K562 (cell line): ENCODE results near the gene MED12.

Experiments
- BCLAF1 ChIP-seq, 2 experiments: fragments of 450-650 bp in 1 of 2; IDR thresholded peaks; 2 replicates each; pipeline ENCODE4 v1.6.1; 2011 to 2017; ENCODE audit warnings: low read depth in 2 of 2, antibody characterized with exemption in 1 of 2, borderline replicate concordance in 1 of 2, low read length in 1 of 2, mild to moderate bottlenecking in 1 of 2, mixed read lengths in 1 of 2; ENCODE audit not compliant: control insufficient read depth in 1 of 2
- CTCF ChIP-seq, 3 experiments: IDR thresholded peaks in 2 of 3; conservative IDR thresholded peaks in 1 of 3; 2 replicates each; pipeline ENCODE4 v1.5.1; 2011 to 2012; ENCODE audit warnings: low read length in 3 of 3, mild to moderate bottlenecking in 3 of 3, control low read depth in 2 of 3, improper control_type of control experiment in 1 of 3, inconsistent platforms in 1 of 3, low read depth in 1 of 3, mixed read lengths in 1 of 3, moderate library complexity in 1 of 3; ENCODE audit not compliant: insufficient read depth in 2 of 3
- EGR1 ChIP-seq: fragments of 450-650 bp; conservative IDR thresholded peaks from 2 replicates; pipeline ENCODE4 v1.6.1; 2017; ENCODE audit warnings: mild to moderate bottlenecking
- FOXJ3 ChIP-seq: sonication (generic); formaldehyde crosslinking; IDR thresholded peaks from 2 replicates; pipeline ENCODE4 v1.4.0; 2020; ENCODE audit warnings: mild to moderate bottlenecking, missing genetic modification reagents
- IFI16 ChIP-seq: fragments of 250-450 bp; sonication (Bioruptor Pico); IDR thresholded peaks from 2 replicates; pipeline ENCODE4 v2.1.2; 2022; ENCODE audit warnings: mild to moderate bottlenecking, inconsistent platforms
- KLF16 ChIP-seq: IDR thresholded peaks from 2 replicates; pipeline ENCODE4 v1.6.1; 2016; ENCODE audit warnings: antibody characterized with exemption
- NR0B1 ChIP-seq: fragments of 450-650 bp; IDR thresholded peaks from one replicate; pipeline ENCODE4 v1.6.1; 2018; ENCODE audit warnings: mild to moderate bottlenecking, moderate library complexity; ENCODE audit not compliant: partially characterized antibody
- PHB ChIP-seq: fragments of 250-450 bp; sonication (Bioruptor Pico); IDR thresholded peaks from 2 replicates; pipeline ENCODE4 v1.5.0; 2021
- SAP30 ChIP-seq: fragments of 200-600 bp; sonication (generic); IDR thresholded peaks from 2 replicates; pipeline ENCODE4 v1.6.1; 2012; ENCODE audit warnings: borderline replicate concordance, low read depth, mild to moderate bottlenecking, moderate library complexity, low read length, control low read depth, inconsistent platforms; ENCODE audit not compliant: insufficient read depth, poor library complexity, severe bottlenecking
- SIN3B ChIP-seq: fragments of 450-650 bp; IDR thresholded peaks from 2 replicates; pipeline ENCODE4 v1.6.1; 2017; ENCODE audit warnings: low read depth, mild to moderate bottlenecking, moderate library complexity
- SRF ChIP-seq, 2 experiments: fragments of 250-450, 450-650 bp in 1 of 2; sonication (Bioruptor Pico) in 1 of 2; sonication (generic) in 1 of 2; formaldehyde crosslinking; IDR thresholded peaks; 2 replicates each; pipeline versions ENCODE4 v1.5.0 to v1.5.1; 2020 to 2022; ENCODE audit warnings: mild to moderate bottlenecking in 1 of 2, missing genetic modification reagents in 1 of 2
- ZBED1 ChIP-seq: IDR thresholded peaks from 2 replicates; pipeline ENCODE4 v1.6.1; 2014
- ZBTB7A ChIP-seq: IDR thresholded peaks from 2 replicates; pipeline ENCODE4 v1.6.1; 2011; ENCODE audit warnings: low read depth, mild to moderate bottlenecking, low read length, moderate library complexity, borderline replicate concordance; ENCODE audit not compliant: control insufficient read depth
- ZNF274 ChIP-seq: IDR thresholded peaks from 2 replicates; pipeline ENCODE4 v1.6.1; 2011; ENCODE audit warnings: low read depth, mild to moderate bottlenecking, low read length, moderate library complexity, borderline replicate concordance

- TF ChIP-seq EGR1 (no peak), CTCF (IDR thresholded peaks at IDR 0.05 in 2 of 3, conservative IDR thresholded peaks at IDR 0.05 in 1 of 3; ENCODE audit: insufficient read depth in 2 of 3, low read depth in 1 of 3, low read length in 3 of 3) (no peak), ZBED1 (no peak), IFI16 (CRISPR knock-in tag) (no peak), KLF16 (no peak), NR0B1 (no peak), ZNF274 (no peak), SRF (CRISPR knock-in tag; IDR thresholded peaks at IDR 0.05) (no peak), FOXJ3 (CRISPR knock-in tag) (no peak), PHB (CRISPR knock-in tag) (no peak), BCLAF1 (IDR thresholded peaks at IDR 0.05; ENCODE audit: borderline replicate concordance in 1 of 2, control insufficient read depth in 1 of 2, low read depth in 2 of 2, low read length in 1 of 2) (no peak), SIN3B (no peak), SAP30 (no peak), ZBTB7A (no peak)
These were observed 63.1 kb downstream of the MED12 start for GRCh38 chrX:71181558-71181909.
